Measurements from ENCODE around the gene RGS9. TPM values are rescaled to one million over a fixed set of nuclear protein-coding genes. Genes with fewer than 3 reads are reported as not detected.

Gene RGS9
- total RNA-seq, 1 experiment from 2014 or later: 0.49 TPM

DNA sequence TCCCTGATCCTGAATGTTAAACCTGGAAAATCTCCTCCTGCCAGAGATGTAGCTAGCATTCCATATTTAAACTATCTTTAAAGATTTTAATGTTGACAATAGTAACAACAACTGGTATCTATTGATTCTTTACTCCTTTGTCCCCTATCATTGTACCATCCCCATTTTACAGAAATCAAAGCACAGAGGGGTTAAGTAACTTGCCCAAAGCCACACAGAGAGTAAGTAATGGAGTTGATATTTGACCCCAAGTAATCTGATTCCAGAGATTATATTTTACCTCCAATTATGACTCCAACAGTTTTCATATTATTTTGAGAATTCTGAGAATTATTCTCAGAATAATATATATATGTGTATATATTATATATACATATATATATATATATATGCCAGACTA is 37.7 kb upstream of the RGS9 start:
- Mint-ChIP-seq H3K4me3 (ENCODE audit: unreplicated experiment) (peak overlapping the region; percentile 66), H3K27me3 (ENCODE audit: insufficient read depth, unreplicated experiment) (no peaks in the 10 kb centered on the region), H3K9me3 (ENCODE audit: unreplicated experiment) (no peaks in the 10 kb centered on the region), H3K27ac (ENCODE audit: low read depth, unreplicated experiment) (peak overlapping the region; percentile 68), H3K36me3 (ENCODE audit: insufficient read depth, unreplicated experiment) (no peaks in the 10 kb centered on the region), H3K4me1 (ENCODE audit: insufficient read depth, unreplicated experiment) (peaks cover 25% of the 10 kb centered on the region)
- no TSS peak for BruUV-seq (replicated peaks)
- DNase-seq (ENCODE audit: unreplicated experiment): no peak
- no peak for TF ChIP-seq CTCF (IDR thresholded peaks at IDR 0.05; ENCODE audit: unreplicated experiment)
- intact Hi-C loops (cut with micrococcal nuclease): no loop called here
- CTCF ChIA-PET: interaction anchor here (0.6 to 4.5 kb wide), 18 partner anchors 12 to 139 kb away, joined by 3 to 33 read pairs (median 4); no protein-coding TSS in a partner anchor
- POLR2A ChIA-PET: interaction anchor here (1.0 to 12.4 kb wide), 11 partner anchors 10 to 137 kb away, joined by 3 to 256 read pairs (median 7); partner anchors contain the start of gene GNA13

- Mint-ChIP-seq H3K4me1 (ENCODE audit: insufficient read depth, unreplicated experiment) (peaks cover 28% of the 10 kb centered on the region), H3K36me3 (ENCODE audit: insufficient read depth, unreplicated experiment) (no peaks in the 10 kb centered on the region), H3K27ac (ENCODE audit: low read depth, unreplicated experiment) (peak overlapping the region; percentile 68), H3K9me3 (ENCODE audit: unreplicated experiment) (no peaks in the 10 kb centered on the region), H3K4me3 (ENCODE audit: unreplicated experiment) (peak overlapping the region; percentile 66), H3K27me3 (ENCODE audit: insufficient read depth, unreplicated experiment) (no peaks in the 10 kb centered on the region)
- ChIA-PET CTCF (interaction anchor here (0.6 to 4.5 kb wide), 21 partner anchors 12 to 139 kb away, joined by 3 to 33 read pairs (median 4); no protein-coding TSS in a partner anchor), POLR2A (interaction anchor here (1.0 to 12.4 kb wide), 14 partner anchors 10 to 137 kb away, joined by 3 to 256 read pairs (median 6); partner anchors contain the start of gene GNA13)
- peak; percentile 68 for DNase-seq (ENCODE audit: unreplicated experiment)
- no peak for TF ChIP-seq CTCF (IDR thresholded peaks at IDR 0.05; ENCODE audit: unreplicated experiment)
- intact Hi-C loops (cut with micrococcal nuclease): loop anchor here (1.0 to 2.0 kb wide), 5 partner anchors 37 to 134 kb away; partner anchors contain the start of genes GNA13 and RGS9
- BruUV-seq (replicated peaks): no TSS peak
Measured at GRCh38 chr17:65099941-65100315, 37.2 kb upstream of the RGS9 start.

DNA sequence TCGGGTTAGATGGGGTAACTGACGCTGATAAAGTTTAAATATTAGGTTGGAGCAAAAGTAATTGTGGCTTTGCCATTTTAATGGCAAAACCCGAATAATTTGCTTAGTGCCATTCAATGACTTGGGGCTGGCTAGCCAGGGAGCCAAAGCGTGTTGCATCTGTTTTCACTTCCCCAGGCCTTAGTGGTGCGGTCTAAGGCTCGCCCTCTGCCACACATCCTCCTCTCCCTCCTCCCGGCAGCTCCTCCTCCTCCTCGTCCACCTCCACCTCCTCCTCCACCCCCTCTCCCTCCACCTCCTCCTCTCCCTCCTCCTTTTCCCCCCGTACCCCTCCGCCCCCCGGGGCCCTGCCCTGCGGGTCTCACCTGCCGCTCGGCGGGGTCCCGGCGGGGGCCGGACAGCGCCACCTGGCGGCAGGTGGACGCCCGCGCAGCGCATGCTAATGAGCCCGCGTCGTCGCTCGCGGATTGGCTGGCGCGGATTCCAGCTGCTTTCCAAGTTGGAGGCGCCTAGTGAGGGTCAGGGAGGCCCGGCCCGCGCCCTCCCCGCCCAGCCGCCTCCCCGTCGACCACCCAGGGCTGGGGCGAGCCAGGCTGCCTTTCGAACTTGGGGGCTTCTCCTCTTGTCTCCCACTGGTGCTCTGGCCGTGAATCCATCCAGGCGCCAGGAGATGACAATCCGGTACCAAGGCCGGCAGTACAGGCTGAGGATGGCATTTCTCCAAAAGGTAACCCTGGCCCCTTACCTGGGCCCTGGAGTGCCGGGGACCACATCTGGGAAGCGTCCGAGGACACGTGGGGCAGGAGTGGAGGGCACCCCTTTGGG is 36.6 kb upstream of the RGS9 start:
- peak overlapping the region; percentile 66 for H3K4me3 Mint-ChIP-seq (ENCODE audit: unreplicated experiment)
- DNase-seq (ENCODE audit: unreplicated experiment): peak; percentile 73
- ChIA-PET POLR2A (interaction anchor here (0.6 to 12.4 kb wide), 19 partner anchors 11 to 140 kb away, joined by 3 to 256 read pairs (median 4); partner anchors contain the start of gene GNA13), CTCF (interaction anchor here (0.7 to 4.5 kb wide), 21 partner anchors 13 to 160 kb away, joined by 3 to 33 read pairs (median 4); no protein-coding TSS in a partner anchor)
- no peaks in the 10 kb centered on the region for H3K9me3 Mint-ChIP-seq (ENCODE audit: unreplicated experiment)
- H3K27me3 Mint-ChIP-seq (ENCODE audit: insufficient read depth, unreplicated experiment): no peaks in the 10 kb centered on the region
- no peaks in the 10 kb centered on the region for H3K36me3 Mint-ChIP-seq (ENCODE audit: insufficient read depth, unreplicated experiment)
- H3K27ac Mint-ChIP-seq (ENCODE audit: low read depth, unreplicated experiment): peak overlapping the region; percentile 68
- intact Hi-C loops (cut with micrococcal nuclease): loop anchor here (1.0 to 2.0 kb wide), 5 partner anchors 36 to 134 kb away; partner anchors contain the start of genes GNA13 and RGS9
- no TSS peak for BruUV-seq (replicated peaks)
- peaks cover 29% of the 10 kb centered on the region for H3K4me1 Mint-ChIP-seq (ENCODE audit: insufficient read depth, unreplicated experiment)
- peak; percentile 95 for TF ChIP-seq CTCF (IDR thresholded peaks at IDR 0.05; ENCODE audit: unreplicated experiment)

GRCh38 chr17:65101371-65101770 is 35.8 kb upstream of the RGS9 start:
- Mint-ChIP-seq H3K9me3 (ENCODE audit: unreplicated experiment) (no peaks in the 10 kb centered on the region), H3K4me1 (ENCODE audit: insufficient read depth, unreplicated experiment) (peaks cover 37% of the 10 kb centered on the region), H3K4me3 (ENCODE audit: unreplicated experiment) (peak overlapping the region; percentile 66), H3K36me3 (ENCODE audit: insufficient read depth, unreplicated experiment) (no peaks in the 10 kb centered on the region), H3K27me3 (ENCODE audit: insufficient read depth, unreplicated experiment) (no peaks in the 10 kb centered on the region), H3K27ac (ENCODE audit: low read depth, unreplicated experiment) (no peak overlapping the region)
- POLR2A ChIA-PET: interaction anchor here (1.1 to 12.4 kb wide), 7 partner anchors 12 to 126 kb away, joined by 3 to 256 read pairs (median 7); partner anchors contain the start of gene GNA13
- intact Hi-C loops (cut with micrococcal nuclease): loop anchor here (2.0 kb wide), 4 partner anchors 35 to 97 kb away; partner anchors contain the start of genes GNA13 and RGS9
- no peak for TF ChIP-seq CTCF (IDR thresholded peaks at IDR 0.05; ENCODE audit: unreplicated experiment)
- DNase-seq (ENCODE audit: unreplicated experiment): no peak
- CTCF ChIA-PET: interaction anchor here (0.5 to 4.5 kb wide), 10 partner anchors 14 to 1574 kb away, joined by 3 to 33 read pairs (median 6); no protein-coding TSS in a partner anchor
- BruUV-seq (replicated peaks): no TSS peak
